SK-N-SH (cell line): Measurements from ENCODE around the gene PRL. TPM values are rescaled to one million over a fixed set of nuclear protein-coding genes. Genes with fewer than 3 reads are reported as not detected.

Experiments
- CTCF ChIA-PET: fragments of 300-600, 350-600 bp; formaldehyde crosslinking; extraction: SDS; loops from one replicate; lab custom pipeline; 2021; lab: Yijun Ruan, JAX
- POLR2A ChIA-PET: fragments of 350-600 bp; sonication (Branson Sonifier 250); formaldehyde crosslinking; extraction: SDS; loops from one replicate; lab custom pipeline; 2020; ENCODE audit warnings: antibody characterized with exemption, inconsistent platforms; lab: Yijun Ruan, JAX
- DNase-seq: peaks from one replicate; pipeline ENCODE4 v3.0.0; 2012
- H2AFZ ChIP-seq: fragments of 200-600 bp; sonication (generic); 2 replicates; pipeline ENCODE4 v1.8.1; 2016; ENCODE audit warnings: antibody characterized with exemption, mild to moderate bottlenecking, low read depth
- H3F3A ChIP-seq: fragments of 200-600 bp; sonication (generic); replicated peaks from 2 replicates; pipeline ENCODE3; 2016; ENCODE audit warnings: antibody characterized with exemption, mild to moderate bottlenecking; ENCODE audit not compliant: insufficient read depth
- H3K27ac ChIP-seq, 2 experiments: fragments of 200-500 bp in 1 of 2; fragments of 200-600 bp in 1 of 2; sonication (Bioruptor generic) in 1 of 2; sonication (generic), shearing (Covaris generic) in 1 of 2; 2 replicates each; pipeline versions ENCODE4 v1.5.1 to v1.6.1; 2014 to 2016; ENCODE audit warnings: low read depth in 2 of 2, inconsistent platforms in 1 of 2, low read length in 1 of 2, mild to moderate bottlenecking in 1 of 2, mixed read lengths in 1 of 2
- H3K27me3 ChIP-seq: fragments of 200-600 bp; sonication (generic), shearing (Covaris generic); 2 replicates; pipeline ENCODE4 v1.6.1; 2016; ENCODE audit warnings: mixed run types; ENCODE audit not compliant: insufficient read depth
- H3K36me3 ChIP-seq, 2 experiments: fragments of 200-500 bp in 1 of 2; fragments of 200-600 bp in 1 of 2; sonication (Bioruptor generic) in 1 of 2; sonication (generic) in 1 of 2; replicated peaks in 1 of 2; 2 replicates each; pipeline versions ENCODE3 to v1.5.1; 2014 to 2016; ENCODE audit warnings: low read length in 1 of 2, mild to moderate bottlenecking in 1 of 2; ENCODE audit not compliant: insufficient read depth in 2 of 2, control insufficient read depth in 1 of 2
- H3K4me1 ChIP-seq, 2 experiments: fragments of 200-500 bp in 1 of 2; fragments of 200-600 bp in 1 of 2; sonication (Bioruptor generic) in 1 of 2; sonication (generic), shearing (Covaris generic) in 1 of 2; 2 replicates each; pipeline versions ENCODE4 v1.5.1 to v1.6.1; 2014 to 2016; ENCODE audit warnings: low read depth in 1 of 2, low read length in 1 of 2, mixed run types in 1 of 2; ENCODE audit not compliant: insufficient read depth in 2 of 2, control insufficient read depth in 1 of 2
- H3K4me2 ChIP-seq: fragments of 200-600 bp; sonication (generic), shearing (Covaris generic); 2 replicates; pipeline ENCODE4 v1.6.1; 2017; ENCODE audit warnings: mixed run types
- H3K4me3 ChIP-seq, 2 experiments: fragments of 200-500 bp in 1 of 2; fragments of 200-600 bp in 1 of 2; sonication (Bioruptor generic) in 1 of 2; sonication (generic), shearing (Covaris generic) in 1 of 2; 2 replicates each; pipeline versions ENCODE4 v1.5.1 to v1.8.1; 2014 to 2016; ENCODE audit warnings: low read depth in 2 of 2, inconsistent platforms in 1 of 2, low read length in 1 of 2, mild to moderate bottlenecking in 1 of 2, mixed read lengths in 1 of 2, moderate library complexity in 1 of 2
- H3K79me2 ChIP-seq: fragments of 200-600 bp; sonication (generic); 2 replicates; pipeline ENCODE4 v1.8.1; 2017; ENCODE audit warnings: mild to moderate bottlenecking; ENCODE audit not compliant: insufficient read depth
- H3K9ac ChIP-seq: fragments of 200-600 bp; sonication (generic); 2 replicates; pipeline ENCODE4 v1.6.1; 2017; ENCODE audit warnings: mixed run types
- H3K9me2 ChIP-seq: fragments of 200-600 bp; sonication (generic); 2 replicates; pipeline ENCODE4 v1.6.1; 2017; ENCODE audit warnings: mixed run types
- H3K9me3 ChIP-seq: fragments of 200-600 bp; sonication (generic); 2 replicates; pipeline ENCODE4 v1.6.1; 2017; ENCODE audit warnings: mixed run types, mild to moderate bottlenecking, moderate library complexity
- H4K20me1 ChIP-seq: fragments of 200-600 bp; sonication (generic); 2 replicates; pipeline ENCODE4 v1.6.1; 2017; ENCODE audit warnings: mild to moderate bottlenecking, mixed run types; ENCODE audit not compliant: insufficient read depth
- CHD2 ChIP-seq: fragments of 150-350 bp; IDR thresholded peaks from 2 replicates; pipeline ENCODE4 v1.6.1; 2018; ENCODE audit warnings: low read length; ENCODE audit not compliant: partially characterized antibody
- EZH2phosphoT487 ChIP-seq: fragments of 200-600 bp; sonication (generic); IDR thresholded peaks from 2 replicates; pipeline ENCODE4 v1.6.1; 2017; ENCODE audit warnings: low read depth, mixed run types, mild to moderate bottlenecking, antibody characterized with exemption, moderate library complexity, borderline replicate concordance
- FOXM1 ChIP-seq: IDR thresholded peaks from 2 replicates; pipeline ENCODE4 v1.4.0; 2012; ENCODE audit warnings: low read depth, mild to moderate bottlenecking
- NFIC ChIP-seq: IDR thresholded peaks from 2 replicates; pipeline ENCODE4 v1.4.0; 2012; ENCODE audit warnings: borderline replicate concordance
- POLR2AphosphoS5 ChIP-seq: IDR thresholded peaks from 2 replicates; pipeline ENCODE4 v1.6.1; 2012; ENCODE audit warnings: low read depth, low read length
- RFX5 ChIP-seq: IDR thresholded peaks from 2 replicates; pipeline ENCODE4 v1.6.1; 2012; ENCODE audit warnings: mild to moderate bottlenecking, improper control_type of control experiment, low read length
- TCF12 ChIP-seq: IDR thresholded peaks from 2 replicates; pipeline ENCODE4 v1.4.0; 2012
- WGBS: methylation state at CpG from one replicate; pipeline ENCODE4 v1.1.6; 2017; ENCODE audit warnings: low lambda C conversion rate; 5-methylcytosine and 5-hydroxymethylcytosine counted together
- polyA plus RNA-seq, 3 experiments: library from polyadenylated mRNA; depleted of rRNA; stranded (reverse); fragments of >200 nt; gene quantifications; 2 replicates each; pipeline ENCODE4 v1.2.3, GENCODE V29; 2012
- TF ChIP-seq, protein P1 (sequence below): IDR thresholded peaks from 2 replicates; pipeline ENCODE4 v1.6.1; 2012; ENCODE audit warnings: mild to moderate bottlenecking, low read depth, low read length, moderate library complexity
- TF ChIP-seq, protein P2 (sequence below): IDR thresholded peaks from 2 replicates; pipeline ENCODE4 v1.4.0; 2012; ENCODE audit warnings: low read depth, borderline replicate concordance
- TF ChIP-seq, protein P3 (sequence below): fragments of 200-600 bp; sonication (generic); IDR thresholded peaks from 2 replicates; pipeline ENCODE4 v1.6.1; 2017; ENCODE audit warnings: antibody characterized with exemption, mild to moderate bottlenecking, moderate library complexity
- TF ChIP-seq, protein P4 (sequence below): fragments of 150-350 bp; IDR thresholded peaks from 2 replicates; pipeline ENCODE4 v1.6.1; 2016; ENCODE audit warnings: mild to moderate bottlenecking, low read depth, low read length

The PRL gene
- polyA plus RNA-seq, 1 of the 3 experiments (the other 2 are of a cell fraction), result not detected

DNA sequence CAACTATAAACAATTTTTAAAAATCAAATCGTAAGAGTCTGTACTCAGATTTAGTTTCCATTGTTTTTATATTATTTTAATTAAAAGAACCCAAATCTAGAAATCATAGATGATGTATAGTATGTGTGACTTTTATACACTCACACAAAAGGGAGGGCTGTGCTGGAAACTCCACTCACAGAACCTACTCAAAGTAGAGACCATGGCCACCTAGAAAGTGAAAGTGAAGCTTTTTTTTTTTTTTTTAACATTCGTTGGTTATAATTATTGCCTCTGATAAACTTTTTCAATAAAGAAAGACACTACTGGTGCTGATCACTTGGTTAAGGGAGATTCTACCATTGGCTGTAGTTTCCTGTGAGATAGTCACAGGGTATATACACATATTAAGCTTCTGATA, 37.9 kb upstream of the PRL start:
- H3K9me2 ChIP-seq, result no peaks in the 10 kb centered on the region
- H3K9ac ChIP-seq, result no peak overlapping the region
- no peak for TF ChIP-seq FOXM1
- no peak for TF ChIP-seq CHD2
- no peak for TF ChIP-seq EZH2phosphoT487
- TF ChIP-seq, protein P1, sequence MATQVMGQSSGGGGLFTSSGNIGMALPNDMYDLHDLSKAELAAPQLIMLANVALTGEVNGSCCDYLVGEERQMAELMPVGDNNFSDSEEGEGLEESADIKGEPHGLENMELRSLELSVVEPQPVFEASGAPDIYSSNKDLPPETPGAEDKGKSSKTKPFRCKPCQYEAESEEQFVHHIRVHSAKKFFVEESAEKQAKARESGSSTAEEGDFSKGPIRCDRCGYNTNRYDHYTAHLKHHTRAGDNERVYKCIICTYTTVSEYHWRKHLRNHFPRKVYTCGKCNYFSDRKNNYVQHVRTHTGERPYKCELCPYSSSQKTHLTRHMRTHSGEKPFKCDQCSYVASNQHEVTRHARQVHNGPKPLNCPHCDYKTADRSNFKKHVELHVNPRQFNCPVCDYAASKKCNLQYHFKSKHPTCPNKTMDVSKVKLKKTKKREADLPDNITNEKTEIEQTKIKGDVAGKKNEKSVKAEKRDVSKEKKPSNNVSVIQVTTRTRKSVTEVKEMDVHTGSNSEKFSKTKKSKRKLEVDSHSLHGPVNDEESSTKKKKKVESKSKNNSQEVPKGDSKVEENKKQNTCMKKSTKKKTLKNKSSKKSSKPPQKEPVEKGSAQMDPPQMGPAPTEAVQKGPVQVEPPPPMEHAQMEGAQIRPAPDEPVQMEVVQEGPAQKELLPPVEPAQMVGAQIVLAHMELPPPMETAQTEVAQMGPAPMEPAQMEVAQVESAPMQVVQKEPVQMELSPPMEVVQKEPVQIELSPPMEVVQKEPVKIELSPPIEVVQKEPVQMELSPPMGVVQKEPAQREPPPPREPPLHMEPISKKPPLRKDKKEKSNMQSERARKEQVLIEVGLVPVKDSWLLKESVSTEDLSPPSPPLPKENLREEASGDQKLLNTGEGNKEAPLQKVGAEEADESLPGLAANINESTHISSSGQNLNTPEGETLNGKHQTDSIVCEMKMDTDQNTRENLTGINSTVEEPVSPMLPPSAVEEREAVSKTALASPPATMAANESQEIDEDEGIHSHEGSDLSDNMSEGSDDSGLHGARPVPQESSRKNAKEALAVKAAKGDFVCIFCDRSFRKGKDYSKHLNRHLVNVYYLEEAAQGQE, result no peak
- TF ChIP-seq, protein P2, sequence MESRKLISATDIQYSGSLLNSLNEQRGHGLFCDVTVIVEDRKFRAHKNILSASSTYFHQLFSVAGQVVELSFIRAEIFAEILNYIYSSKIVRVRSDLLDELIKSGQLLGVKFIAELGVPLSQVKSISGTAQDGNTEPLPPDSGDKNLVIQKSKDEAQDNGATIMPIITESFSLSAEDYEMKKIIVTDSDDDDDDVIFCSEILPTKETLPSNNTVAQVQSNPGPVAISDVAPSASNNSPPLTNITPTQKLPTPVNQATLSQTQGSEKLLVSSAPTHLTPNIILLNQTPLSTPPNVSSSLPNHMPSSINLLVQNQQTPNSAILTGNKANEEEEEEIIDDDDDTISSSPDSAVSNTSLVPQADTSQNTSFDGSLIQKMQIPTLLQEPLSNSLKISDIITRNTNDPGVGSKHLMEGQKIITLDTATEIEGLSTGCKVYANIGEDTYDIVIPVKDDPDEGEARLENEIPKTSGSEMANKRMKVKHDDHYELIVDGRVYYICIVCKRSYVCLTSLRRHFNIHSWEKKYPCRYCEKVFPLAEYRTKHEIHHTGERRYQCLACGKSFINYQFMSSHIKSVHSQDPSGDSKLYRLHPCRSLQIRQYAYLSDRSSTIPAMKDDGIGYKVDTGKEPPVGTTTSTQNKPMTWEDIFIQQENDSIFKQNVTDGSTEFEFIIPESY, result no peak
- no peak for TF ChIP-seq POLR2AphosphoS5
- TF ChIP-seq, protein P3, sequence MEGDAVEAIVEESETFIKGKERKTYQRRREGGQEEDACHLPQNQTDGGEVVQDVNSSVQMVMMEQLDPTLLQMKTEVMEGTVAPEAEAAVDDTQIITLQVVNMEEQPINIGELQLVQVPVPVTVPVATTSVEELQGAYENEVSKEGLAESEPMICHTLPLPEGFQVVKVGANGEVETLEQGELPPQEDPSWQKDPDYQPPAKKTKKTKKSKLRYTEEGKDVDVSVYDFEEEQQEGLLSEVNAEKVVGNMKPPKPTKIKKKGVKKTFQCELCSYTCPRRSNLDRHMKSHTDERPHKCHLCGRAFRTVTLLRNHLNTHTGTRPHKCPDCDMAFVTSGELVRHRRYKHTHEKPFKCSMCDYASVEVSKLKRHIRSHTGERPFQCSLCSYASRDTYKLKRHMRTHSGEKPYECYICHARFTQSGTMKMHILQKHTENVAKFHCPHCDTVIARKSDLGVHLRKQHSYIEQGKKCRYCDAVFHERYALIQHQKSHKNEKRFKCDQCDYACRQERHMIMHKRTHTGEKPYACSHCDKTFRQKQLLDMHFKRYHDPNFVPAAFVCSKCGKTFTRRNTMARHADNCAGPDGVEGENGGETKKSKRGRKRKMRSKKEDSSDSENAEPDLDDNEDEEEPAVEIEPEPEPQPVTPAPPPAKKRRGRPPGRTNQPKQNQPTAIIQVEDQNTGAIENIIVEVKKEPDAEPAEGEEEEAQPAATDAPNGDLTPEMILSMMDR, result no peak
- TF ChIP-seq NFIC, result no peak
- TF ChIP-seq RFX5, result no peak
- no peak for TF ChIP-seq TCF12
- TF ChIP-seq, protein P4, sequence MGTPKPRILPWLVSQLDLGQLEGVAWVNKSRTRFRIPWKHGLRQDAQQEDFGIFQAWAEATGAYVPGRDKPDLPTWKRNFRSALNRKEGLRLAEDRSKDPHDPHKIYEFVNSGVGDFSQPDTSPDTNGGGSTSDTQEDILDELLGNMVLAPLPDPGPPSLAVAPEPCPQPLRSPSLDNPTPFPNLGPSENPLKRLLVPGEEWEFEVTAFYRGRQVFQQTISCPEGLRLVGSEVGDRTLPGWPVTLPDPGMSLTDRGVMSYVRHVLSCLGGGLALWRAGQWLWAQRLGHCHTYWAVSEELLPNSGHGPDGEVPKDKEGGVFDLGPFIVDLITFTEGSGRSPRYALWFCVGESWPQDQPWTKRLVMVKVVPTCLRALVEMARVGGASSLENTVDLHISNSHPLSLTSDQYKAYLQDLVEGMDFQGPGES, result no peak
- TF ChIP-seq, all 33 proteins: peak for 0
- Histone ChIP-seq H3K4me3 (no peak overlapping the region), H3K27me3 (no peaks in the 10 kb centered on the region), H2AFZ (peak overlapping the region; percentile 63; the same call in 1 of the 2 replicates), H3K4me2 (no peak overlapping the region), H3K9me3 (no peaks in the 10 kb centered on the region), H3K4me1 (peaks cover 0 to 3% of the 10 kb centered on the region in 2 experiments; a peak in 2 of 4 replicates), H3K36me3 (no peaks in the 10 kb centered on the region), H3K79me2 (no peaks in the 10 kb centered on the region), H3K27ac (no peak overlapping the region), H4K20me1 (no peaks in the 10 kb centered on the region), H3F3A (peaks cover 7% of the 10 kb centered on the region)
- ChIA-PET CTCF (interaction anchor here (1.1 kb wide), 1 partner anchor 14 kb away, joined by 4 read pairs; no protein-coding TSS in a partner anchor), POLR2A (no interaction called here)
- no peak for DNase-seq
- 79% methylated on average over 2 of the region's 2 CpGs for WGBS
